Omental fat pad (tissue), 4 donors: ENCODE data around the gene ZNF771. TPM values are rescaled to one million over a fixed set of nuclear protein-coding genes. Genes with fewer than 3 reads are reported as not detected.
A peak's percentile ranks its signal among the peaks of the same experiment; 100 is the strongest.

Source experiments
- ATAC-seq: fragments of 150-250 bp; one replicate; pipeline ENCODE4 v1.9.1; 2016; ENCODE audit warnings: mild to moderate bottlenecking, moderate library complexity; ENCODE audit not compliant: low FRiP score
- DNase-seq: peaks from one replicate; pipeline ENCODE4 v3.0.0-alpha.2; 2019; ENCODE audit warnings: low spot score
- total RNA-seq, 4 donors: library from RNA; depleted of rRNA; stranded (reverse); fragments of >200 nt; gene quantifications; one replicate each; pipeline ENCODE4 v1.1.0, GENCODE V29; 2016
- TF ChIP-seq, protein P1 (sequence below), 3 donors: fragments of 450-650 bp; IDR thresholded peaks; one replicate each; pipeline ENCODE4 v1.5.1; 2016 to 2017; ENCODE audit warnings: antibody characterized with exemption in 3 of 3, mild to moderate bottlenecking in 3 of 3, moderate library complexity in 2 of 3

The ZNF771 gene
- total RNA-seq = 10 to 100 TPM in 2 of 4 donors, 1 to 10 TPM in 2; 8.3 to 13.6 (median 9.9) TPM

DNA sequence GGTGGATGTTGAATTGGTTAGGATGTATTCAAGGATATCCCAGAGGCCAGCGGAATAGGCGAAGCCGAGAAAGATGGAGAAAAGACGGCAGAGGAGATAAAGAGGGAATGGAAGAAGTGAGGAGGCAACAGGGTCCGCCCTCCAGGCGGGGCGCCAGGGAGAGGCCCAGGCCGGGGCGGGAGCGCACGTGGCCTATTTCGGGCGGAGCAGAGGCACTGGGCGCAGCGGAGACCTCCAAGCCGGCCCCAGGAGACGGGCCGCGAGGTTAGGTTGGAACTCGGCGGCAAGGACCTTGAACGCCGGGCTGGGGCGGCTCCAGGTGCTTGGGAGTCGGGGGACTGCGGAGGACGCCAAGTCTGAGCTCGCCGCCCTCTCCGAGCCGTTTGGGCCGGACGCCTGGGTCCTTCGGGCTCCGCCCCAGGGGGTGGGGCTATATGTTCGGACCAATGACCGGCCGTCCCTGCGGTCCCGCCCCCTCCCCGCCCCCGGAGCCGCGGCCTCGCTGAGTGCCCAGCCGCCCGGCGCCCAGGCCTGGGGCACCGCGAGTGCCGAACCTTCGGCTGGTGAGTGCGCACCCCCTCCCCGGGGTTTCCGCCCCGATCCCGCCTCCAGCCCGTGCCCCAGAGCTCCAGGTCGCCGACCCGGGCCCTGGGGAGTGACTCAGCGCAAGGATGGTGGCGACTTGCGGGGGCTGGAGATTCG is at the start of gene ZNF771:
Gene ZNF771 (plus strand): TSS at position 505 of the 702 bp plus-strand sequence. CDS start 448 bp downstream, outside the sequence.
- ATAC-seq = peak; percentile 94
- TF ChIP-seq, protein P1, sequence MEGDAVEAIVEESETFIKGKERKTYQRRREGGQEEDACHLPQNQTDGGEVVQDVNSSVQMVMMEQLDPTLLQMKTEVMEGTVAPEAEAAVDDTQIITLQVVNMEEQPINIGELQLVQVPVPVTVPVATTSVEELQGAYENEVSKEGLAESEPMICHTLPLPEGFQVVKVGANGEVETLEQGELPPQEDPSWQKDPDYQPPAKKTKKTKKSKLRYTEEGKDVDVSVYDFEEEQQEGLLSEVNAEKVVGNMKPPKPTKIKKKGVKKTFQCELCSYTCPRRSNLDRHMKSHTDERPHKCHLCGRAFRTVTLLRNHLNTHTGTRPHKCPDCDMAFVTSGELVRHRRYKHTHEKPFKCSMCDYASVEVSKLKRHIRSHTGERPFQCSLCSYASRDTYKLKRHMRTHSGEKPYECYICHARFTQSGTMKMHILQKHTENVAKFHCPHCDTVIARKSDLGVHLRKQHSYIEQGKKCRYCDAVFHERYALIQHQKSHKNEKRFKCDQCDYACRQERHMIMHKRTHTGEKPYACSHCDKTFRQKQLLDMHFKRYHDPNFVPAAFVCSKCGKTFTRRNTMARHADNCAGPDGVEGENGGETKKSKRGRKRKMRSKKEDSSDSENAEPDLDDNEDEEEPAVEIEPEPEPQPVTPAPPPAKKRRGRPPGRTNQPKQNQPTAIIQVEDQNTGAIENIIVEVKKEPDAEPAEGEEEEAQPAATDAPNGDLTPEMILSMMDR (IDR thresholded peaks at IDR 0.05) = no peak
- peak; percentile 86 for DNase-seq

- DNase-seq (no peak), ATAC-seq (no peak)
- TF ChIP-seq, protein P1 (IDR thresholded peaks at IDR 0.05) = no peak
Observed at GRCh38 chr16:30357715-30358576, 49.5 kb upstream of the ZNF771 start.

GRCh38 chr16:30358577-30358936 is 48.8 kb upstream of the ZNF771 start:
- ATAC-seq (no peak), DNase-seq (no peak)
- TF ChIP-seq, protein P1 (IDR thresholded peaks at IDR 0.05) = no peak

DNA sequence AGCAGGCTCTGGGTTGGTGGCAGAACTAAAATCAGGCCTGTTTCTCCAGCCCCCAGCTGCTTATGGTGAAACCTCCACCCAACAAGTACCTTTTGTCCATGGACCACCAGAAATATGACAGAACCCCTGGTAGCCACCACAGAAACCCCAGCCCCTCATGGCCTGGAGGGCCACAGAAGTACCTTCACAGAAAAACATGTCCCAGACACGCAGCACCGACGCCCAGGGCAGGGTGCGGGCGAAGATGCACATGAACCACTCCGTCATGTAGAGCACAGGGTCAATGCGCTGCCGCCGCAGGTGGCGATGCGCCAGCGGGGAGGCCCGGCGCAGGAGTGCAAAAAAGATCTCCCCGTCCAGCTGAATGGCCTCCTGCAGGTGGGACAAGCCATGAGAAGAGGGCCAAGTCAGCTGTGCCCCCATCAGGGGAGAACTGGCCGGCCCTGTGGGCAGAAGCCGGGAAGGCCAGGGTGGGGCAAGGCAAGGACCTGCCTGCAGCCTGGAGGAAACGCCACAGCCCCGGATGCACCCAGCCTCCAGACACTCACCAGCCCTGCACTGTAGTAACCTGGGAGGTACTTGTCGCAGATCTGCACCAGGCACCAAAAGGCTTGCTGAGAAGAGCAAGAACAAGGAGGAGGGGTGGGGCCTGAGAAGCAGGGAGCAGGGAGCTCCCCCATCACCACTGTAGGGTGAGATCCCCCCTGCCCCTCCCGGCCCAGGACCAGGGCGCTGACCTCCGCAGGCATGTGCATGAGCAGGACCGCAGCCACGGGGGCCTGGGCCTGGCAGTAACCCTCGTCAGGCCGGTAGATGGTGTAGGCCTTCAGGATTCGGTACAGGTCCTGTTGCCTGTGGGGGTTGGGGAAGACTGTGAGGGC is 48.2 kb upstream of the ZNF771 start:
- ATAC-seq = no peak
- DNase-seq = no peak
- TF ChIP-seq, protein P1 (IDR thresholded peaks at IDR 0.05) = no peak

GRCh38 chr16:30359871-30360170 is 47.6 kb upstream of the ZNF771 start:
- no peak for ATAC-seq

DNA sequence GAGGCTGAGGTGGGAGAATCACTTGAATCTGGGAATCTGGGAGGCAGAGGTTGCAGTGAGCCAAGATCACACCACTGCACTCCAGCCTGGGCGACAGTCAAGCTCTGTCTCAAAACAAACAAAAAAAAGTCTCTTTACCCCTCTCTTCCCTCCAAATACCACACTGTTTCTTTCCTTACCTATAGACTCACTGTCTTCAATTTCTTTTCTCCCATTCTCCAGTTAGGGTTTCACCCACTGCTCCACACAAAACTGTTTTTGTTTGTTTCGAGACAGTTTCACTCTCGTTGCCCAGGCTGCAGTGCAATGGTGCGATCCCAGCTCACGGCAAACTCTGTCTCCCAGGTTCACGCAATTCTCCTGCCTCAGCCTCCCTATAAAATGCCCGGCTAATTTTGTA is 46.2 kb upstream of the ZNF771 start:
- no peak for DNase-seq
- TF ChIP-seq, protein P1 (IDR thresholded peaks at IDR 0.05) = no peak
- no peak for ATAC-seq

More at GRCh38 chr16:30359871-30360170, 47.6 kb upstream of the ZNF771 start:
- TF ChIP-seq, protein P1 (IDR thresholded peaks at IDR 0.05) = no peak
- no peak for DNase-seq
